Mesendoderm (in vitro differentiated cells): Measurements from ENCODE around the gene FAM13A.

ENCODE experiments used
- DNase-seq: peaks from one replicate; pipeline ENCODE4 v3.0.0; 2013
- H2AK5ac ChIP-seq: 2 replicates; pipeline ENCODE4 v1.6.1; 2013; ENCODE audit warnings: low read length, inconsistent platforms
- H2BK120ac ChIP-seq: 2 replicates; pipeline ENCODE4 v1.6.1; 2013; ENCODE audit warnings: low read depth, mild to moderate bottlenecking, low read length, moderate library complexity, mixed read lengths
- H2BK15ac ChIP-seq: replicated peaks from 2 replicates; pipeline ENCODE4 v1.6.1; 2013; ENCODE audit warnings: low read depth, mild to moderate bottlenecking, moderate library complexity
- H2BK5ac ChIP-seq: 2 replicates; pipeline ENCODE4 v1.6.1; 2013; ENCODE audit warnings: low read length, inconsistent platforms
- H3K18ac ChIP-seq: 2 replicates; pipeline ENCODE4 v1.6.1; 2013; ENCODE audit warnings: mild to moderate bottlenecking, low read length, mixed read lengths
- H3K23ac ChIP-seq: one replicate; pipeline ENCODE4 v1.6.1; 2013; ENCODE audit warnings: low read length
- H3K27ac ChIP-seq: 2 replicates; pipeline ENCODE4 v1.5.1; 2013; ENCODE audit warnings: low read depth, mild to moderate bottlenecking, inconsistent platforms, low read length, moderate library complexity
- H3K27me3 ChIP-seq: 2 replicates; pipeline ENCODE4 v1.6.1; 2013; ENCODE audit warnings: low read length, control low read depth, mild to moderate bottlenecking, inconsistent platforms; ENCODE audit not compliant: insufficient read depth, poor library complexity
- H3K36me3 ChIP-seq: 2 replicates; pipeline ENCODE4 v1.6.1; 2013; ENCODE audit warnings: low read length, inconsistent platforms; ENCODE audit not compliant: control insufficient read depth, insufficient read depth
- H3K4ac ChIP-seq: one replicate; pipeline ENCODE4 v1.6.1; 2013; ENCODE audit warnings: low read depth, mild to moderate bottlenecking, low read length, moderate library complexity
- H3K4me1 ChIP-seq: 2 replicates; pipeline ENCODE4 v1.6.1; 2013; ENCODE audit warnings: low read depth, low read length, inconsistent platforms; ENCODE audit not compliant: control insufficient read depth
- H3K4me2 ChIP-seq: 2 replicates; pipeline ENCODE4 v1.6.1; 2013; ENCODE audit warnings: low read length
- H3K4me3 ChIP-seq: 2 replicates; pipeline ENCODE4 v1.5.1; 2013; ENCODE audit warnings: mild to moderate bottlenecking, low read length
- H3K56ac ChIP-seq: one replicate; pipeline ENCODE4 v1.6.1; 2013; ENCODE audit warnings: low read length
- H3K79me1 ChIP-seq: 2 replicates; pipeline ENCODE4 v1.6.1; 2013; ENCODE audit warnings: low read length, inconsistent platforms
- H3K79me2 ChIP-seq: 2 replicates; pipeline ENCODE4 v1.6.1; 2013; ENCODE audit warnings: mild to moderate bottlenecking, low read length; ENCODE audit not compliant: control insufficient read depth, insufficient read depth
- H3K9ac ChIP-seq: 2 replicates; pipeline ENCODE4 v1.6.1; 2013; ENCODE audit warnings: low read length, inconsistent platforms
- H4K5ac ChIP-seq: one replicate; pipeline ENCODE4 v1.6.1; 2013; ENCODE audit warnings: low read length
- H4K8ac ChIP-seq: one replicate; pipeline ENCODE4 v1.6.1; 2013; ENCODE audit warnings: low read depth, mild to moderate bottlenecking, control low read depth, low read length, moderate library complexity
- WGBS: extraction: QIAGEN DNeasy Blood & Tissue Kit; methylation state at CpG from one replicate; pipeline ENCODE4 v1.1.7; 2013; ENCODE audit warnings: low lambda C conversion rate, missing lambda C conversion rate; ENCODE audit not compliant: insufficient coverage; ENCODE audit errors: extremely low coverage; 5-methylcytosine and 5-hydroxymethylcytosine counted together

FAM13A gene

GRCh38 chr4:88754796-88755195 is 302.2 kb downstream of the FAM13A start:
- no peak for DNase-seq
- Histone ChIP-seq H3K27me3 (no peaks in the 10 kb centered on the region), H3K9ac (no peak overlapping the region), H3K36me3 (peaks cover 2% of the 10 kb centered on the region), H4K8ac (no peak overlapping the region), H3K56ac (no peak overlapping the region), H3K4me2 (no peak overlapping the region), H2BK120ac (no peak overlapping the region), H3K4me1 (no peaks in the 10 kb centered on the region), H4K5ac (no peak overlapping the region), H3K27ac (no peak overlapping the region), H3K79me1 (no peaks in the 10 kb centered on the region), H3K4me3 (no peak overlapping the region), H2BK5ac (no peak overlapping the region), H3K79me2 (no peaks in the 10 kb centered on the region), H3K4ac (no peak overlapping the region), H2BK15ac (no peak overlapping the region), H3K23ac (no peak overlapping the region), H2AK5ac (no peak overlapping the region), H3K18ac (no peak overlapping the region)
- no CpG with 5 or more reads among the region's 3 CpGs for WGBS

- Histone ChIP-seq H2BK120ac (no peak overlapping the region), H3K4me3 (no peak overlapping the region), H3K27me3 (no peaks in the 10 kb centered on the region), H3K27ac (no peak overlapping the region), H2BK15ac (no peak overlapping the region), H3K4ac (no peak overlapping the region), H3K4me1 (no peaks in the 10 kb centered on the region), H3K36me3 (peaks cover 6% of the 10 kb centered on the region), H4K5ac (no peak overlapping the region), H2BK5ac (no peak overlapping the region), H3K79me2 (no peaks in the 10 kb centered on the region), H3K18ac (no peak overlapping the region), H3K4me2 (no peak overlapping the region), H2AK5ac (no peak overlapping the region), H3K56ac (no peak overlapping the region), H3K79me1 (no peaks in the 10 kb centered on the region), H4K8ac (no peak overlapping the region), H3K23ac (no peak overlapping the region), H3K9ac (no peak overlapping the region)
- no CpG with 5 or more reads among the region's 7 CpGs for WGBS
- DNase-seq, result no peak
These were observed 303.1 kb downstream of the FAM13A start for GRCh38 chr4:88753658-88754571.

GRCh38 chr4:88752754-88753153 is 304.2 kb downstream of the FAM13A start:
- no peak overlapping the region for H3K9ac ChIP-seq

GRCh38 chr4:88752076-88752463 is 304.9 kb downstream of the FAM13A start:
- Histone ChIP-seq H3K4me2 (no peak overlapping the region), H3K4me3 (no peak overlapping the region), H3K27ac (no peak overlapping the region), H3K56ac (no peak overlapping the region), H3K36me3 (peaks cover 10% of the 10 kb centered on the region), H2AK5ac (no peak overlapping the region), H2BK15ac (no peak overlapping the region), H2BK5ac (no peak overlapping the region), H3K18ac (no peak overlapping the region), H3K27me3 (no peaks in the 10 kb centered on the region), H3K79me1 (no peaks in the 10 kb centered on the region), H3K23ac (no peak overlapping the region), H4K8ac (no peak overlapping the region), H4K5ac (no peak overlapping the region), H3K79me2 (no peaks in the 10 kb centered on the region), H3K4me1 (no peaks in the 10 kb centered on the region), H2BK120ac (no peak overlapping the region), H3K4ac (no peak overlapping the region), H3K9ac (no peak overlapping the region)
- no peak for DNase-seq
- no CpG with 5 or more reads among the region's 4 CpGs for WGBS

More at GRCh38 chr4:88752754-88753153, 304.2 kb downstream of the FAM13A start:
- Histone ChIP-seq H4K5ac (no peak overlapping the region), H2BK120ac (no peak overlapping the region), H3K4me2 (no peak overlapping the region), H2AK5ac (no peak overlapping the region), H3K23ac (no peak overlapping the region), H4K8ac (no peak overlapping the region), H3K56ac (no peak overlapping the region), H3K36me3 (peaks cover 6% of the 10 kb centered on the region), H3K4me1 (no peaks in the 10 kb centered on the region), H3K18ac (no peak overlapping the region), H2BK15ac (no peak overlapping the region), H3K4ac (no peak overlapping the region), H2BK5ac (no peak overlapping the region), H3K79me1 (no peaks in the 10 kb centered on the region), H3K79me2 (no peaks in the 10 kb centered on the region), H3K27ac (no peak overlapping the region), H3K4me3 (no peak overlapping the region), H3K27me3 (no peaks in the 10 kb centered on the region)
- WGBS, result no CpG with 5 or more reads among the region's 2 CpGs
- no peak for DNase-seq

DNA sequence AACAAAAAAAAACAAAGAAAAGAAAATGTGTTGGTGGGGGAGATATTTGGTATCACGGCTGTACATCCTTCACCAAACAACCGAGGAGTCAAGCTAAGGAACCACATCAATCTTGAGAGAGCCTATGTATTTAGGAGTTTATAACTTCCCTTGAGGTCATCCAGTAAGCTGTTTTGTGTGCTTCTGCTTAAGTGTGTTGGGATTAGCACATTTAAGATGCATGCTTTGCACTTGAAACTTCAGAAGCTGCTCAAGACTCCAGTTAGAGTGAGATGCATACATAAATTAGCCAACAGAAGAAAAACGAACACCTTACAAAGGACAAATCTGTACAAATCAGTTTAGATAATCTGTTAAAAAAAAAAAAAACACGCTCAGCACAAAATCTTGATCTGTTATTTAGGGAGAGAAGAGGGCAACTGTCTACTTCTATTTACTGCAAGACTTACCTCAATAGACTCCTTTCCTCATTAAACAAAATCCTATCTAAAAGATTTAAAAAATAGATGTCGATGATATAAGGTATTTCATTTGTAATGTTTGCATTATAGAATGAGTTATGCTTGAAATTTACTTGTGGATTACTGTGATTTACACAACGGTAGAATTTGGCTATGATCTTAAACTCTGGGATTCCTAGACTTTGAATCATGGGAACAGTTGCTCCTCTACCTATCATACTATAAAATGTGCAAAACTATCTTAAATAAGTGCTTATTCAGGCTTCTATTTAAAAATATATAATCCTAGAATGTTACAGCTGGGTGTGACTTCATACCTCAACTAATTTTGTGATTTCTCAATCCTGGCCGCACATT is 305.5 kb downstream of the FAM13A start:
- no peak overlapping the region for H4K8ac ChIP-seq
- H4K5ac ChIP-seq, result no peak overlapping the region
- peaks cover 10% of the 10 kb centered on the region for H3K36me3 ChIP-seq
- no peak overlapping the region for H3K27ac ChIP-seq
- no peak overlapping the region for H2BK15ac ChIP-seq
- H3K4me2 ChIP-seq, result no peak overlapping the region
- no peaks in the 10 kb centered on the region for H3K79me2 ChIP-seq
- H2BK120ac ChIP-seq, result no peak overlapping the region
- H3K18ac ChIP-seq, result no peak overlapping the region
- no peak overlapping the region for H3K9ac ChIP-seq
- no peak for DNase-seq
- H3K4ac ChIP-seq, result no peak overlapping the region
- H2BK5ac ChIP-seq, result no peak overlapping the region
- H3K79me1 ChIP-seq, result no peaks in the 10 kb centered on the region
- WGBS, result 100% methylated on average over 1 of the region's 7 CpGs
- H3K27me3 ChIP-seq, result no peaks in the 10 kb centered on the region
- H3K56ac ChIP-seq, result no peak overlapping the region
- H3K23ac ChIP-seq, result no peak overlapping the region
- no peaks in the 10 kb centered on the region for H3K4me1 ChIP-seq
- no peak overlapping the region for H3K4me3 ChIP-seq
- no peak overlapping the region for H2AK5ac ChIP-seq
